Activated effector memory CD4-positive, alpha-beta T cell treated with anti-CD3 and anti-CD28 coated beads, Interleukin-2, amount 50 U/mL, for 16 hours (primary cell): ENCODE measurements around the gene CD81.

Source experiments
- DNase-seq: peaks from one replicate; pipeline ENCODE4 v3.0.0-alpha.2; 2020

CD81 gene

DNA sequence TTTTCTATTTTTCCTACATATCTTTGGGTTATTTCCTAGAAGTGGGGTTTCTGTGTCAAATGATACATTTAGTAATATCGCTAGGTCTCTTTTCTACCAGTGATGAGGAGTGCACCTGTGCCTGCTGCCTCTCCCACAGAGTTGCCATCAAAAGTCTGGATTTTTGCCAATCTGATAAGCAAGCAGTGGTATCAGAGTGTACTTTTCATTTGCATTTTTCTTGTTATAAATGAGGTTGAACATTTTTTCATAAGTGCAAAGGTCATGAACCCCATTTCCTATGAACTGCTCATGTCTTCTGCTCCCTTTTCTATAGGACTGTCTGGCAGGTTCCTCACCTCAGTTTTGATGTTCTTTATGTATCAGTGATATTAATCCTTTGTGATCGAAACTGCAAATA, 65.5 kb downstream of the CD81 start:
- DNase-seq = no peak

DNA sequence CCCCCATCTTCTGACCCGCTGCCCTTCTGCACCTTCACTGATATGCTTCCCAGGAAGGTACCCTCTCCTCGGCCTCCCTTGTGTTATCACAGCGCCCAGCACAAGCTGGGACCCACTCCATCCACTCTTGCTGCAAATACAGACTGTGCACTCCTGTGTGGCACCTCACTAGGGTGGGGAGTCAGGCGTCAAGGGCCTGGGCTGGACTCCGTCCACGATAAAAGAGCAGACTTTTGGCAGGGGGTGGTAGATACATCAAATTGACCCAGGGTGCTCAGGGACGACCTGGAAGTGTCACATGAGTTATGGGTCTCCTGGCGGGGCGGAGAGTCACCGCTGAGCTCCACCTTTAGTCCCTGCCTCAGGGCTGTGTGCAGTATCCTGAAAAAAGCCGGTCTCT, 66.3 kb downstream of the CD81 start:
- DNase-seq = no peak

DNA sequence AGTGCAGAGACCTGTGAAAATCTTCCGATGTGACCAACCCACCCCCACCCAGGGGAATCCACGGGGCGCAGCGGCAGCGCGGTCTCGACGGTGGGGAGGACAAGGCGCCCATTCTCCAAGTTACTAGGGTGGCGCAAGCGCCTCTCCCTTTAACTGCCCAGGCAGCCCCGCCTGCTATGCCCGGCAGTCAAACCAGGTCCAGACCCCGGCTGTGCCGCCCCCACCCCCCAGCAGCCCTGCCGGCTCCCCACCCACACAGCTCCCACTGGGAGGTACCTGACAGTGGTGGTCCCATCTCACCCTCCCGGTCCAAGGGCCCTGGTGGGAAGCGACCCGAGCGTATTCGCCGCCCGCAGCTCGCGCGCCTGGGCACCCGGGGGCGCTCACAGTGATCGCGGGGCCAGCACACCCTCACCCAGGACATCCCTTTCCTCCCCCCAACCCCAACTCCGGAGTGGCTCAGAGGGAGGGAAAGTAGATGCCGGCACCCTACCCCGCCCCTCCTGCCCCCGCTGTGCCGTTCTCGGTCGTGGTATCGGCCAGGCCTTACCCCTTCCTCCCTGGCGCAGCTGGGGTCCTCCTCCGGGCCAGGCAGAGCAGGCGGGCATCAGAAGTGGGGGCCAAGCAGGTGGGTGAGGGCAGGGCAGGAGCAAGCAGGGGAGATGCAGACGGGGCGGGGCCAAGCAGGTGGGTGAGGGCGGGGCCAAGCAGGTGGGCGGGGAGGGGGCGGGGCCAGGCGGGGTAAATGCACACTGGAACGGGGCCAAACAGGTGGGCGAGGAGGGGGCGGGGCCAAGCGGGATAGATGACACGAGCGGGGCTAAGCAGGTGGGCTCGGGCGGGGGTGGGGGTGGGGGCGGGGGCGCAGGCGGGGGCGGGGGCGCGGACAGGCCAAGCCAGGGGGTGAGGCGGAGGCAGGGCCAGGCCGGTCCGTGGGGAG, 67.0 kb downstream of the CD81 start, which contains the start of gene TRPM5:
Gene TRPM5 (minus strand): TSS at position 634 of the 940 bp plus-strand sequence. CDS start 21,478 bp downstream, outside the sequence.
- peak; percentile 90 for DNase-seq

DNA sequence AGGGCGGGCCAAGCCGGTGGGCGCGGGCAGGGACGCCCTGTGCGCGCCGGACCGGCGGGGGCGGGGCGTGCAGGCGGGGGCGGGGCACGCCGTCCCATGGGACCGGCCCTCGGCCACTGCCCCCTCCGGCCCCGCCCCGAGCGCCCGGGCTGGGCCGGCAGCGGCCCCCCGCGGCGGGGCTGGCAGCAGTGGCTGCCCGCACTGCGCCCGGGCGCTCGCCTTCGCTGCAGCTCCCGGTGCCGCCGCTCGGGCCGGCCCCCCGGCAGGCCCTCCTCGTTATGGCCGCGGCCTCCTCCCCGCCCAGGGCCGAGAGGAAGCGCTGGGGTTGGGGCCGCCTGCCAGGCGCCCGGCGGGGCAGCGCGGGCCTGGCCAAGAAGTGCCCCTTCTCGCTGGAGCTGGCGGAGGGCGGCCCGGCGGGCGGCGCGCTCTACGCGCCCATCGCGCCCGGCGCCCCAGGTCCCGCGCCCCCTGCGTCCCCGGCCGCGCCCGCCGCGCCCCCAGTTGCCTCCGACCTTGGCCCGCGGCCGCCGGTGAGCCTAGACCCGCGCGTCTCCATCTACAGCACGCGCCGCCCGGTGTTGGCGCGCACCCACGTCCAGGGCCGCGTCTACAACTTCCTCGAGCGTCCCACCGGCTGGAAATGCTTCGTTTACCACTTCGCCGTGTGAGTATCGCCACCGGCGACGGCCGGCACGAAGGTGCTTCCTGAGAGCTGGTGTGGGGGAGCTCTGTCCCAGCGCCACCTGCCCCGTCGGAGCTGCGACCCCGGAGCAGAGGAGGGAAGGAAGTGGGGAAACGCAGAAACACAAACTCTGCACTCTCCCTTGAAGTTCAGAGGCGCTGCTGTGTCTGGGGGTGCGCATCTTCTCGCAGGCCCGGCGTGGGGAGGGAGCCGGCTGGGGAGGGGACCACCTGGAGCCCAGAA, 68.0 kb downstream of the CD81 start, which contains the start of gene KCNQ1:
Gene KCNQ1 (plus strand): TSS at position 188 of the 925 bp plus-strand sequence. CDS start 91 bp downstream, at position 279.
- peak; percentile 73 for DNase-seq

DNA sequence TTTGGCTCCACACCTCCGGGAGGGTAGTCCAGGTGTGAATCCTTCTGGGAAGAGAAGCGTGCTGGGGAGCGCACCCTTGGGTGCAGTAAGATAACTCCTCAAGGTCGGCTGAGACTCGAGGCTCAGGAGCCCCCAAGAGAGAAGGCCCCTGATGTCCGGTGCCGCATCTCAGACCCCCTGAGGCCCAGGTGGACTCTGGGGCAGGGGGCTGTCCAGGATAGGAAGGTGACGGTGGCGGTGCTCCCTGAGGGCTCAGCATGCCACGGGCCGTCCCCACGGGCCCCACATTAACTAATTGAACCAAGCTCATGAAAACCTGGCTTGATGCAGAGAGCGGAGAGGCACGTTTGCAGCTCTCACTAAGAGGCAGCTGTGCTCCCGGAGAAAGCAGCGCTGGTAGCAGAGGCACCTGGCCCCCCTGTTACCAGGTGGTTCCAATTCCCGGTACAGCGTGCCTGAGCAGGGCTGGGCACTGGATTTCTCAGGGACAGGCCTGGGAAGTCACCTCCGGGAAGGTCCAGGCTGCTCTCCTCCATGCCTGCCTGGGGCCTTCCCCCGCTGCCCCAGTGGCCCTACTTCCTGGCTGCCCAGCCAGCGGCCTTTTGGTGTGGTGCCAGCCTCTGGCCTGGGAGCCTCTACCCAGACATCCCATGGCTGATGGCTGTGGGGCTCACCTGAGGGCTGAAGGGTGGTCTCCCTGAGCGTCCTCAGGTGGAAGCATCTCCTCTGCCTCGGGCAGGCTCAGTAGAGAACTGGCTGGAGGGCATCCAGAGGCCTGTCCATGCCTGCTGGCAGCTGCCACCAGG, 68.8 kb downstream of the CD81 start:
- DNase-seq = no peak

DNA sequence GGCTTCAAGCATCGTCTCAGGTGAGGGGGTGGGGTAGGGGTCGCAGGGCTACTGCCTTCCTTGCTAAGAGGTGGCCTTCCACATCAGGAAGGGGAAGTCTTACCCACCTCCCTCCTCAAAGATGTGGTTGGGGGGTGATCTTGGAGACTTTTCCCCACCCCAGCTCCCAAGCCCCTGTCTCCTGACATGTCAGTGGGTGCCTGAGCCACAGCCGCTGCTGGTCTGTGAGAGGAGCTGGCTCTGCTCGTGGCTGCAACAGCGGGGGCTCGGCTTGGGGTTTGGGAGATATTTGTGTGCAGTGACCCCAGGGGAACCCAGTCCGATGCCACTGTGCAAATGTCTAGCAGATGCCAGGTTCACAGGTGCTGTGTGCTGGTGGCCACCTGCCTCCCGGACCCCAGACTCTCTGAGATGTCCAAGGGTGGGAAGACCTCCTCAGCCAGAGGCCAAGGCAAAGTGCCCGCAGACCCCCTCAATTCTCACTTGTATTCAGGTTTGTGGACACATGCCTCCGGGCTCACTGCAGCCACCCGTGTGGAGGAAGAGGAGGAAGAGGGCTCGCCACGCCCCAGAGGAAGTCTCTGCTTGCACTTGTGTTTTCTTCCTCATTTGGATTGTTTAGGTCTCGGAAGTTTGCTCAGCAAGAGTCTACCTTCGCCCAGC, 69.6 kb downstream of the CD81 start:
- DNase-seq = no peak
